ENCODE measurements around the gene C2orf66.

GRCh38 chr2:196821195-196821594 is 12.0 kb upstream of the C2orf66 start:
- TF ChIP-seq, protein P1, sequence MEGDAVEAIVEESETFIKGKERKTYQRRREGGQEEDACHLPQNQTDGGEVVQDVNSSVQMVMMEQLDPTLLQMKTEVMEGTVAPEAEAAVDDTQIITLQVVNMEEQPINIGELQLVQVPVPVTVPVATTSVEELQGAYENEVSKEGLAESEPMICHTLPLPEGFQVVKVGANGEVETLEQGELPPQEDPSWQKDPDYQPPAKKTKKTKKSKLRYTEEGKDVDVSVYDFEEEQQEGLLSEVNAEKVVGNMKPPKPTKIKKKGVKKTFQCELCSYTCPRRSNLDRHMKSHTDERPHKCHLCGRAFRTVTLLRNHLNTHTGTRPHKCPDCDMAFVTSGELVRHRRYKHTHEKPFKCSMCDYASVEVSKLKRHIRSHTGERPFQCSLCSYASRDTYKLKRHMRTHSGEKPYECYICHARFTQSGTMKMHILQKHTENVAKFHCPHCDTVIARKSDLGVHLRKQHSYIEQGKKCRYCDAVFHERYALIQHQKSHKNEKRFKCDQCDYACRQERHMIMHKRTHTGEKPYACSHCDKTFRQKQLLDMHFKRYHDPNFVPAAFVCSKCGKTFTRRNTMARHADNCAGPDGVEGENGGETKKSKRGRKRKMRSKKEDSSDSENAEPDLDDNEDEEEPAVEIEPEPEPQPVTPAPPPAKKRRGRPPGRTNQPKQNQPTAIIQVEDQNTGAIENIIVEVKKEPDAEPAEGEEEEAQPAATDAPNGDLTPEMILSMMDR (IDR thresholded peaks at IDR 0.05) = no peak
- no peak for TF ChIP-seq POLR2A (IDR thresholded peaks at IDR 0.05)

All from lower leg skin (tissue), 3 donors.